Measurements from ENCODE around the gene LYPD5.

DNA sequence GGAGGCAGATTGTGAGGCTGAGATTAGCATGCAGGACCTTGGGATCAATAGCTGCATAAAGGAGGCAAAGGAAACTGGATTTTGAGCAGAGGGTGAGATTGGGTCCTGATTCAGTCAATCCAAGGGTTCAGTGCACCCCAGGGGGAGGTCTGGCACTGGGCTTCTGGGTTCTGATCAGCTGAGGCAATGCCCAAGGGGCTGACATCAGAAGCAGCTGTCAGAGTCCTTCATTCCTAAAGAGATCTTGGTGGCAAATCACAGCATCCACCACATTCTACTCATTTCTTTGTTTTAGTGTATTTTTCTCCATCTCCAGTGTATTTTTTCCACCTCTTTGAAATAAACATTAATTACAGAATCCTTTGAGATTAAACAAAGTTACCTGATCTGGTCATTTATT, 5.4 kb upstream of the LYPD5 start:
- TF ChIP-seq EP300 (IDR thresholded peaks at IDR 0.05; ENCODE audit: low read depth in 2 of 2, low read length in 2 of 2) (no peak), EP300 (CRISPR knock-in tag; IDR thresholded peaks at IDR 0.05; ENCODE audit: borderline replicate concordance) (no peak), ZNF501 (CRISPR knock-in tag; IDR thresholded peaks at IDR 0.05) (no peak), ATF2 (CRISPR knock-in tag; IDR thresholded peaks at IDR 0.05) (no peak), ATF5 (CRISPR knock-in tag; IDR thresholded peaks at IDR 0.05; ENCODE audit: low read depth) (no peak), POGZ (CRISPR knock-in tag; IDR thresholded peaks at IDR 0.05) (no peak), JUND (CRISPR knock-in tag; IDR thresholded peaks at IDR 0.05) (no peak), CTCF (CRISPR knock-in tag; IDR thresholded peaks at IDR 0.05) (no peak), SETDB1 (CRISPR knock-in tag; IDR thresholded peaks at IDR 0.05; ENCODE audit: borderline replicate concordance) (no peak)
- TF ChIP-seq, protein P1, sequence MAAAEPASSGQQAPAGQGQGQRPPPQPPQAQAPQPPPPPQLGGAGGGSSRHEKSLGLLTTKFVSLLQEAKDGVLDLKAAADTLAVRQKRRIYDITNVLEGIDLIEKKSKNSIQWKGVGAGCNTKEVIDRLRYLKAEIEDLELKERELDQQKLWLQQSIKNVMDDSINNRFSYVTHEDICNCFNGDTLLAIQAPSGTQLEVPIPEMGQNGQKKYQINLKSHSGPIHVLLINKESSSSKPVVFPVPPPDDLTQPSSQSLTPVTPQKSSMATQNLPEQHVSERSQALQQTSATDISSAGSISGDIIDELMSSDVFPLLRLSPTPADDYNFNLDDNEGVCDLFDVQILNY (CRISPR knock-in tag; conservative IDR thresholded peaks at IDR 0.05), result no peak

Measured in HepG2 (cell line).